GM19463 (cell line): ENCODE data around the gene COL28A1.
A peak's percentile ranks its signal among the peaks of the same experiment; 100 is the strongest.

Experiments used
- ATAC-seq: cut with Tn5 transposase; IDR thresholded peaks from one replicate; pipeline ENCODE4 v1.9.1; 2021; ENCODE audit warnings: mild to moderate bottlenecking, moderate library complexity; ENCODE audit not compliant: unreplicated experiment

COL28A1 gene

GRCh38 chr7:7535691-7536090 is at the start of gene COL28A1:
Gene COL28A1 (minus strand): TSS chr7:7535873. CDS start chr7:7532875, 2,998 bp downstream.
- no peak for ATAC-seq

GRCh38 chr7:7584653-7585052 is 49.0 kb upstream of the COL28A1 start:
- no peak for ATAC-seq

GRCh38 chr7:7583731-7584130 is 48.1 kb upstream of the COL28A1 start:
- ATAC-seq = no peak

- ATAC-seq = no peak
Measured at GRCh38 chr7:7582596-7582995, 46.9 kb upstream of the COL28A1 start.

- ATAC-seq = no peak
Measured at GRCh38 chr7:7581531-7582179, 46.0 kb upstream of the COL28A1 start.

- ATAC-seq = no peak
Measured at GRCh38 chr7:7579638-7580037, 44.0 kb upstream of the COL28A1 start.

GRCh38 chr7:7577888-7578287 is 42.2 kb upstream of the COL28A1 start:
- no peak for ATAC-seq

GRCh38 chr7:7576344-7576743 is 40.7 kb upstream of the COL28A1 start:
- ATAC-seq = no peak

- no peak for ATAC-seq
Measured at GRCh38 chr7:7573701-7574100, 38.0 kb upstream of the COL28A1 start.

GRCh38 chr7:7570584-7570983 is 34.9 kb upstream of the COL28A1 start:
- ATAC-seq = no peak

- ATAC-seq = no peak
Measured at GRCh38 chr7:7569615-7570014, 33.9 kb upstream of the COL28A1 start.

GRCh38 chr7:7569081-7569527 is 33.4 kb upstream of the COL28A1 start:
- ATAC-seq = peak; percentile 25

- no peak for ATAC-seq
Measured at GRCh38 chr7:7568553-7568952, 32.9 kb upstream of the COL28A1 start.

GRCh38 chr7:7567898-7568531 is 32.3 kb upstream of the COL28A1 start:
- no peak for ATAC-seq

GRCh38 chr7:7566651-7567611 is 31.3 kb upstream of the COL28A1 start, which contains the start of gene MIOS:
Gene MIOS (plus strand): TSS chr7:7566884. CDS start chr7:7572476, 5,592 bp downstream.
- ATAC-seq = peak; percentile 75

- ATAC-seq = peak; percentile 26
Measured at GRCh38 chr7:7565746-7566650, 30.3 kb upstream of the COL28A1 start.

- ATAC-seq = no peak
Measured at GRCh38 chr7:7565018-7565680, 29.5 kb upstream of the COL28A1 start.

- ATAC-seq = no peak
Measured at GRCh38 chr7:7564323-7564780, 28.7 kb upstream of the COL28A1 start.

GRCh38 chr7:7563813-7564212 is 28.1 kb upstream of the COL28A1 start:
- ATAC-seq = no peak

- no peak for ATAC-seq
Measured at GRCh38 chr7:7563269-7563668, 27.6 kb upstream of the COL28A1 start.
